Suppressor macrophage treated with lipopolysaccharide for 1 hour (primary cell): ENCODE data around the gene INPP5K.
"Not testable (repeated sequence)": the region's sequence is repeated elsewhere in the genome, so short reads cannot be mapped to it uniquely, and the experiment has no call there.

Experiments
- DNase-seq, 3 donors: peaks; one replicate each; pipeline ENCODE4 v3.0.0-alpha.2; 2020 to 2022

Gene INPP5K

GRCh38 chr17:1461198-1461944 lies 55.0 kb downstream of the INPP5K start:
- peak; percentile 83 to 87 (median 84) for DNase-seq

DNA sequence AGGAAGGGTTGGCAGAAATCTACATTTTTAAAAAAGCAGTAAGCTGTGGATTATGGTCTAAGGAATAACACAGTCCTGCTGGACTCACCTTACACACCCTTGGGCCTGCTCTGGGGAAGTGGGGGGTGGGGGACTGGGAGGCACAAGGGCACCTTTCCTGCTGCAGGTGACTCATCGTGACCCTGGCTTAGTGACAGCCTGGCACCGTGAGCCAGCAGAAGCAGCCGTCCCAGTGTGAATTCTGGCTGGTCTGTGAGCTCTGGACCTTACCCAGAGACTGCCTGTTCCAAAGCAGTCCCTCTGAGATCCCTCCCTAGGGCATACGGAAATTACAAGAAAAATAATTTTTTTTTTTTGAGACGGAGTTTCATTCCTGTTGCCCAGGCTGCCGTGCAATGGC lies 56.2 kb downstream of the INPP5K start:
- DNase-seq = no peak

GRCh38 chr17:1455797-1456599 lies 60.4 kb downstream of the INPP5K start, which contains the start of gene CRK:
CRK (minus strand) TSS chr17:1456232; CDS start chr17:1456117, 115 bp downstream.
- DNase-seq = peak; percentile 99 to 100 (median 100)

DNA sequence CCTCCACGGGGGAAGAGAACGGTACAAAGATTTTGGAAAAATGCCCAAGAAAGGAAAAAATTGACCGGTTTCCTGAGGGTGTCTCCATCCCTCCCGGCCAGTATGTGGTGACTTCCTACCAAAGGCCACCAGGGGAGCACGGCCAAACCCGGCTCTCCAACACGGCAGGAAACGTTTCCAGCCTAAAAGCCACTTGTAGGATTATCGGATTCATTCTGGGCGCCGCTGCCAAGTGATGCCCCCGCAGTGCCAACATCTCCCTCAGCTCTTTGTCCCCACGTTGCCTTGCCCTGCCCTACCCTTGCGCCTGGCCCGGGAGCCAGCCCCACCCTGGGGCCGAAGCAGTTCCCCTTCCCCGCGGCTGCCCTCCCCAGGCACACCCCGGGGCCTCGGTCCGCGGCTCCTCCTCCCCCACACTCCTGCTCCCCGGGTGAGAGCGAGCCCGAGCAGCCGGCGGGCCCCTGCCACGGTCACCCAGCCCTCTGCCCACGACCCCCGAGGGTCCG lies 61.1 kb downstream of the INPP5K start:
- peak; percentile 70 to 82 (median 74) for DNase-seq

DNA sequence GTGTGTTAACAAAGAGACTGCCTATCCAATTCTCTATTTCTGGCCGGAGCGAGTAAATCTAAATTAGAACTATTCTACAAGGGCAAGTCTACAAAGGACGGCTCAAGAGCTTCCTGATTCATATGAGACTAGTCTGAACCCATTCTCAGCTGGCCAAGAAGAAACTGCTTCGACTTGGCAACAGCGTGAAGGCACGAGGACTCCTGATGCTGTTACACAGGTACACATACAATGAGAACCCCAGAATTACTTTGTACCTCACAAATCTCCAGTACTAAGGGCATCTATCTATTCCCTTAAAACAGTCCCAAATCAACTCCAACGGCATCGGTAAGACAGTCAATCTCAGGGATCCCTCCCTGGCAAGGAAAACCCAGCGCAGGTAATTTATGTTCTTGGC lies 61.9 kb downstream of the INPP5K start:
- DNase-seq = no peak

DNA sequence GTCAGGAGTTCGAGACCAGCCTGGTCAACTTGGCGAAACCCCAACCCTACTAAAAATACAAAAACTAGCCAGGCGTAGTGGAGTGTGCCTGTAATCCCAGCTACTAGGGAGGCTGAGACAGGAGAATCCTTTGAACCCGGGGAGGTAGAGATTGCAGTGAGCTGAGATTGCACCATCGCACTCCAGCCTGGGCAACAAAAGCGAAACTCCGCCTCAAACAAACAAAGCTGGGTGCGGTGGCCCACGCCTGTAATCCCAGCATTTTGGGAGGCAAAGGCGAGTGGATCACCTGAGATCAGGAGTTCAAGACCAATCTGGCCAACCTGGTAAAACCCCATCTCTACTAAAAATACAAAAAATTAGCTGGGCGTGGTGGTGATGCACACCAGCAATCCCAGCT lies 62.7 kb downstream of the INPP5K start:
- DNase-seq = not testable (repeated sequence)

- DNase-seq = no peak
Measured at GRCh38 chr17:1452836-1453235, 63.6 kb downstream of the INPP5K start.

DNA sequence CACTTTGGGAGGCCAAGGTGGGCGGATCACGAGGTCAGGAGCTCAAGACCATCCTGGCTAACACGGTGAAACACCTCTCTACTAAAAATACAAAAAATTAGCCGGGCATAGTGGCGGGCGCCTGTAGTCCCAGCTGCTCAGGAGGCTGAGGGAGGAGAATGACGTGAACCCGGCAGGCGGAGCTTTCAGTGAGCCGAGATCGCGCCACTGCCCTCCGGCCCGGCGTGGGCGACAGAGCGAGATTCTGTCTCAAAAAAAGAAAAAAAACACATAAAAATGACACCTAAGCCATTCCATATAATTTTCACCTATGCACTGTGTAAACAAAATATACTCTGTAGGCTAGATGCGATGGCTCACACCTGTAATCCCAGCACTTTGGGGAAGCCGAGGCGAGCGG lies 66.2 kb downstream of the INPP5K start:
- not testable (repeated sequence) for DNase-seq

DNA sequence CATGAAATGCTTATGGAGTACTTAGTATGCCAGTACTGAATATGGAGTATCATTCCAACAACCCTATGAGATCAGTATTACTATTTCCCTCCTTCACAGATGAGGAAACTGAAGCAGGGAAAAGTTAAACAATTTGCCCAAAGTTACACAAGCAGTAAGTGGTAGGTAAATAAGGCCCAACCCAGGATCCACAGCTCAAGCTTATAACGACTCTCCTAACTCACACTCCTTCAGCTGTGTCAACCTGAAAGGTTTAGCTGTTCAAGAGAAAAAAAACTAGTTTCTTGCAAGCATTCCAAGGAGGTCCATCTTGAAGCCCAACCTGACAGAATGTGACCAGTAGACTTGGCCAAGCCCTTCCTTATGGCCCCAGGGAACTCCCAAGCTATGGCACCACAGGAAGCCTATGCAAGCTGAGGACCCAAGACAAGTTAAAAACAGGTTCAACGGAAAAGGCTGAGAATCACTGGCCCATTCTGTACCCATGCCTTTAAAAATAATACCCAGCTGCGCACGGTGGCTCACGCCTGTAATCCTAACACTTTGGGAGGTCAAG lies 66.9 kb downstream of the INPP5K start:
- no peak for DNase-seq

GRCh38 chr17:1447052-1447451 lies 69.4 kb downstream of the INPP5K start:
- DNase-seq = peak in 1 of 3 donors; percentile 17

DNA sequence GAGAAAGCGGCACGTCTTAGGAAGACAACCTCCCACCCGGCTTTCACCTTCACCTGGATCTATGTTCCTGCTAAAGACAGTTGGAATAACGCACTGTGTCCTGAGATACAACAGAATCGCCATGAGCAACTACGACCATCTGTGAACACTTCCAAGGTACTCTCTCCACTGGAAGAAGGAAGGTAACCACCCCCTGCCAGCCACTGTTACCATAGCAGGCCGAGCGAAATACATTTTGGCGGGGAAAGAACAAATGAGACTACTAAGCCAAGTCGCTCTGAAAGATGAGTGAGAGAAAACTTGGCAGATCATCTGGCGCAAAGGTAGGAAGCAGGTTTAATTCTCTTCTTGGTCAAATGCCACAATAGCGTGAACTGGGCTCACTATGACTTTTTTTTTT lies 70.2 kb downstream of the INPP5K start:
- DNase-seq = no peak

DNA sequence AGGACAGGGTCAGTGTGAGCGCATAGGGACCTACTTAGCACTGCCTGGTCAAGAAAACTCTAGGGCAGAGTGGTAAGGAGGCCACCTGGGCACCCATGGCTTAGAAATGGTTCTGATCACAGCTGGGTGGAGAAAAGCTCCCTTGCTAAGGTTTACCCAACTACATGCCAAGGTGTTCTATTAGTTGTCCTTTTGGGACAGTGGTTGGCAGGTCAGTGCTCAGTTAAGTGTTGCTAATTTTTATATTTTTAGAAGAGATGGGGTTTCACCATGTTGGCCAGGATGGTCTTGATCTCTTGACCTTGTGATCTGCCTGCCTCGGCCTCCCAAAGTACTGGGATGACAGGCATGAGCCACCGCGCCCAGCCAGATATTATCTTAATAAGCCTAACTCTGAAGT lies 70.7 kb downstream of the INPP5K start:
- DNase-seq = not testable (repeated sequence)
